ENCODE measurements around the gene GALNT17.

Gene GALNT17

DNA sequence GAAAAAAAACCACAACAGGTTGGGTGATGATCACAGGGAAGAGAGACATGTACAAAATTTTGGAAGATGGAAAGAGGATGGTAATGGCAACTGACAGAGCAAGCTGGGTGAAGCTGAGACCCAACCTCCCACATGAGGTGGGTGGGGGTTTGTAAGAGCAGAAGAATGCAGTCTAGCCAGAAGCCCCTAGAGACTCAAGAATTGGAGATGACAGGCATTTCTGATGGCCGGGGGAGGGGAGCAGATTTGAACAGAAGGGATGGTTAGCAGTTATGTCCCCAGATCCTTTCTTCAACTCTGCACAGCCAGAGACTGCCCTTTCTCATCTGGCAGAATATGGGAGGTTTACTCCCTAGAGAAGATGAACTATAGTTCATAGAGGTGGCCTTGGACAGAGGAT, 208.0 kb downstream of the GALNT17 start:
- DNase-seq (ENCODE audit: low read depth), result no peak

DNA sequence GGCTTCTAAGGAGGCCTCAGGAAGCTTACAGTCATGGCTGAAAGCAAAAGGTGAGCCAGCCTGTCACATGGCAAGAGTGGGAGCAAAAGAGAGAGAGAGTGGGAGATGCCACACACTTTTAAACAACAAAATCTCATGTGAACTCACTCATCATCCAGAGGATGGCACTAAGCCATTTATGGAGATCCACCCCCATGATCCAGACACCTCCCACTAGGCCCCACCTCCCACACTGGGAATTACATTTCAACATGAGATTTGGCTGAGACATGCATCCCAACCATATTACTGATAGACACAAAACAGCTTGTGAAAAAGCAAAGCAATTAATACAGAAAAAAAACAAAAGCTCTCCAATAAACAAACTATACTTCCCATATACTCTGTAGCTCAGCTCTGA, 210.3 kb downstream of the GALNT17 start:
- DNase-seq (ENCODE audit: low read depth), result no peak

DNA sequence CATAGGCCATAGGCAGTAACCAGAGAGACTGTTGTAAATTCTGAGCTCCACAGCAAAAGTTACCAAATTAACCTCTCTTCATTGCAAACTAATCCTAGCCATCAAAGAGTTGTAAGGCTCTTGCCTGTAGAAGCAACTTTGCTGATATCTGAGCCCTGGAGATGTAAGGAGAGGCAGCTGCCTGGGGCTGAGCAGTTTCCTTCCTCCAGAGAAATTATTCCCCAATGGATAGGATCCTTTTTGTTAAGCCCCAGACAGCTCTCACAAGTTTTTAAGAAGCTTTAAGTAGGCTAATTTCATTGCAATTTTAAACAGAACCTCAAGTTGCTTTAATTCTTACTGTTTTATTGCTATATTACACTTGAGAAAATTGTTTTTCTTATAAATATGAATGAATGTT, 211.1 kb downstream of the GALNT17 start:
- no peak for DNase-seq (ENCODE audit: low read depth)

DNA sequence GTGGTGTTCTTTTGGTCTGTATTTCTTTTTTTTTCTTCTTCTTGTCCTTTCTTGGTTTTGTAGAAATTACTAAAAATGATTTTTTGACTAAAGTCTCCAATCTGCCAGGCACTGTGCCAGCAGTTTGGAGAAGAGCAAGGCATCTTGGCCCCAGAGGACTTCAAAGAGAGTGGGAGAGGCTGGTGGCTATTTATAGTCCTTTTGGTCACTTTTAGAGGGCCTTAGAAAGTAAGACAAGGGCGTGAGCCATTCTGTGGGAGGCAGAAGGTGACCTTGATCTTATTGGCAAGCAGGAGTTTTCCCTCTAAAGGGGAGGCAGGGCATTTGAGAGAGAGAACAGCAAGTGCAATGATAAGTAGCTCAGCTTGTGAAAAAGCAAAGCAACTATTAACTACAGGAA, 211.9 kb downstream of the GALNT17 start:
- no peak for DNase-seq (ENCODE audit: low read depth)

DNA sequence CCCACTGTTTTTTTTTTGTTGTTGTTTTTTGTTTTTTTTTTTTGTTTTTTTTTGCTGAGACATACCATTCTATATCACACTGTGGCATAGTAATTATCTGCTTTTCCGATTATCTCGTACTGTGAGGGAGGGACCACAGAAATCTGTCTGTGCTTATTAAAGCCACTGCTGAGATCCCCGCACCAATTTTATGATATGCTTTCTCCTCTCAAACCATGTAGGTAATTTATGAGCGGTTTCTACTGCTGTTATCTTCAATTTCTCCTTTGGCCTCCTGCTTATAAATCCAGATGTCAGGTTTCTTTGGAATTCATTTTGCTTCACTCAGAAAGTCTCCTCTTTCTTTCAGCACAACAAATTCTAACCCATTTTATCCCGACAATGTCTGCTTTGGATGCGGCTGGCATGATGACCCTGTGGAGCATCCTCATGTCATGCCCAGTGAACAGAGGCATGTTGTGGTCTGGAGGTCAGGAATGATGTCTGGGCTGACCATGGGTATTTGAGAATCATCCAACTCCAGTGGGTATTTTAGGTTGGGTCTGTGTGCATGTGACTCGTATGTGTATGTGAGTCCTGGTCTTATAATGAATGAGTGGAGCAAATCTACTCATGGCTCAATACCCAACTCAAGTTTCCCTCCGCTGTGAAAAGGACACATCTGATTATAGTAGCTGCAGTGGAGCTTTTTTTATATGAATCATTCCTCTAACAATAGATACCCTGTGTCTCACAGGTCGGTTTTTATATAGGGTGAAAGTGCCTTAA, 213.4 kb downstream of the GALNT17 start:
- no peak for DNase-seq (ENCODE audit: low read depth)

DNA sequence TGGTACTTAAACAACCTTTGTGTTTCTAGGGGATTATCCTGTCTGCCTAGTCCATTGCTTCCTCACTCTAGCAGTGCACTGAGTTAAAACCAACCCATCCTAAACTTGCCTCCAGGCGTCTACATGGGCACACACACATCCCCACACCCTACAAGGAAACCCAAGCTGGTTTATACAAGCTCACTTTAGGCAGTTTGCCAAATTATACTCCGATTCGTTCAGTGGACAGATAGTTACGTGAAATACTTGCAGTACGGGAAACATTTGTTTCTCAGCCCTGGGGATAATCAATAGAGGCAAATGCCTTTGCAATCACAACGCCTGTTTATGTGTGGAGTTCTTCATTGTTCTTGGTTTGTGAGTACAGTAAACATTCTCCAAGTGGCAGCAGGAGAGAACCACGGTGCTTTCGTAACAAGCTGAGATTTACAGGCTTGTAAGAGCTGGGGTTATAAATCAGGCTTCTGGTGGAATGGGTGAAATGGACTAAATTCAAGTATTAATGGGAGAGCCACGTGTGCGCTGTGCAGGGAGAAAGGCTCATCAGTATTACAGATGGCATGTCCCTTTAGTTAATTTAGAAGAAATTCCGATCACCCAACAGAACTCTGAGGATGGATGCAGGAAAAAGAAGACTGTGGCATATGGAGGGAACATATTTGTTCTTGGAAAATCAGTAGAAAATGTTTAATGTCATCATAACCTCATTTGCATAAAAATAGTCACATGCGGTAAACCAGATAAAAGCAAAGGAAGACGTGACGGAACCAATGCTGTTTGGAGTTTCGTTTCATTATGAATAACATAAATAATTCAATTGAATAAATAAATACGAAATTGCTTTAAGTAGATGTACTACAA, 217.1 kb downstream of the GALNT17 start:
- DNase-seq (ENCODE audit: low read depth), result no peak

DNA sequence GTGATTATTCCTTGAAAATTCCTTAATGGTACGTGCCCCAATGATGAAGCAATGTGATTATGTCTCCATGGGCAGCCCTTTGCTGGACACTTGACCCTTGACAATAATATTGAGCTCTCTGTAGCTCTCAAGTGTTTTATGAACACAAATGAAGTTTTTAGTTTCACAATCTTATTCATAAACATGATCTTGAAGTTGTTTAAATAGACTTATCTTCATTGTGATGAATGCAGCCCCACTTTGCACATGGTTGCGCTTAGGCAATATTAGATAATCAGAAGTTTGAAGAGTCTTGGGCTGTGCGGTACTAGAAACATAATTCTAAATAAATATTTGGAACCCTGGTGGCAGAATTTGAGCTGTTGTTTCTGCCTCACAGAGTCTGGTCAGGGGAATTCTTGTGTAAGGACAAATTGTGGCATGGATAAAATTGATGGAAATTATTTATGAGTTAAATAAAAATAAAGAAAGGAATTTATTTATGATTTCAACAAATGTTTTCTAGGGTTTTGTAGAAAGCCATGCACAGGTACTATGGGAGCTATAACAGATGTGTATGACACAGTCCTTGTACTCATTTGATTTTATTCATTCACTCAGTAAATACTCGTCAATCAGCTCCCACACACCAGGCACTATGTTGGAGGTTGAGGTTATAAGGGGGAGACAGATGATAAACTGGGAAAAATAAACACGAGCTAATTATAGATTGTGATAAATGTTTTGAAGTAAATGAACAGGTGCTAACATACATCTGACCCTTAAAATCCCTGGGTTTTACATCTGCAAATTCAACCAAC, 217.9 kb downstream of the GALNT17 start:
- no peak for DNase-seq (ENCODE audit: low read depth)

DNA sequence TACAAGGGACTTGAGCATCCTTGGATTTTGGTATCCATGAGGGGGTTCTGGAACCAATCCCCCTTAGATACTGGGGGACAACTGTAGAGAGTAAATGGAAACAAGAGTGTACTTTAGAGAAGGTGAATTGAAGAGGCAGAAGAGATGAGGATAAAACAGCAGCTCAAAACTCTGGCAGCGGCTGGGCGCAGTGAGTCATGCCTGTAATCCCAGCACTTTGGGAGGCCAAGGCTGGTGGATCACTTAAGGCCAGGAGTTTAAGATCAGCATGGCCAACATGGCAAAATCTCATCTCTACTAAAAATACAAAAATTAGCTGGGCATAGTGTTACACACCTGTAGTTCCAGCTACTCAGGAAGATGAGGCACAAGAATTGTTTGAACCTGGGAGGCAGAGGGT, 218.7 kb downstream of the GALNT17 start:
- no peak for DNase-seq (ENCODE audit: low read depth)

DNA sequence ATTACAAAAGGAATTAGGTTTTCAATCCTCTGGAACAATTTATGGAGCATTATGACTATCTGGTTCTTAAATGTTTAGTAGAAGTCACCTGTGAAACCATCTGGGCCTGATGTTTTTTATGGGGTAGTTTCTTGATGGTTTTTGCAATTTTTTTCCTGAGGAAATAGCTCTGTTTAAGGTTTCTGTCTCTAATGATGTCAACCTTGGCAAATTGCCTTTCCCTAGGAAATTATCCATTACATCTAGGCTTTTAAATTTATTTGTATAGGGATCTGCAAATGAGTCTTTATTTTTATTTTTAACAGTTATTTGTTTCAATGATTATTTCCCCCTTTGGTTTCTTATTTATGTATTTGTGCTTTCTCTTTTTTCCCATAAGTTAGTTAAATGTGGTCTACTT, 222.8 kb downstream of the GALNT17 start:
- no peak for DNase-seq (ENCODE audit: low read depth)

DNA sequence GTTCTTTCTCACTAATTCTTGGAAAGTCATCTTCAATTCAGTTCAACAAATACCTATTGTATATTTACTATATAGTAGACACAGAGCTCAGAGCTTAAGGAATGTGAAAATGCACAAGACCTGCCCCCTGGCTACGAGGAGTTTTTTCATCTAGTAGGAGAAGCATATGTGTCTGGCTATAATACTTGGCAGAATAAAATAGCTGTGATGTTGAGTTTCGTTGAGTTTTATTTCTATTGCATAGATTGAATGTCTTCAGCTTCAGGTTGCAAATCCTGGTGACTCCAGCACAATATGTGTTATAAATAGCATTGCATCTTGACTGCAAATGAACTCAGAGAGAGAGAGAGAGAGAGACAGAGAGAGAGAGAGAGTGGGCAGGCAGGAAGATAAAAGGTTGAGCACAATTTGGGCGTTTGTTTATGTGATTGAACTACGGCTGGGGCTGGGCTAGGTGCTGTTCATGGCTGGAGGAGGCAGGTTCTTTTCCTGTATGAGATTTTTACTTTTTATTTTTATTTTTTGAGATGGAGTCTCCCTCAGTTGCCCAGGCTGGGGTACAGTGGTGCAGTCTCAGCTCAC, 229.6 kb downstream of the GALNT17 start:
- no peak for DNase-seq (ENCODE audit: low read depth)

DNA sequence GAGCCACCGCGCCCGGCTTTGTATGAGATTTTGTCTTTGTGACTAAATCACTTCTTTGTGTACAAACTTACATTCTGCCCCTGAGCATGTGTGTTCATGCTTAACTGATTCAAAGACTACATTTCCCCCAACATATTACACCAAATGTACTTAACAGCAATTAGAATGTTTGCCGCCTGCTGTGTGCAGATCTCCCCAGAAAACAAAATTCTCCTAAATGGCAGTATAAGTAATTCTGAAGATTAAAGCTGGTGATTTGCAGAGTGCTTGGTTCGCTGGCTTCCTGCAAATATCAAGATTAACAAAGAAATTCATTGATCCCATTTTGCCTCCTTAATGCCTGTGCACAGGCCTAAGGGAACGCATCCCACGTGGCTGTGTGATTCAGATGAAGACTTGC, 230.3 kb downstream of the GALNT17 start:
- DNase-seq (ENCODE audit: low read depth), result no peak

DNA sequence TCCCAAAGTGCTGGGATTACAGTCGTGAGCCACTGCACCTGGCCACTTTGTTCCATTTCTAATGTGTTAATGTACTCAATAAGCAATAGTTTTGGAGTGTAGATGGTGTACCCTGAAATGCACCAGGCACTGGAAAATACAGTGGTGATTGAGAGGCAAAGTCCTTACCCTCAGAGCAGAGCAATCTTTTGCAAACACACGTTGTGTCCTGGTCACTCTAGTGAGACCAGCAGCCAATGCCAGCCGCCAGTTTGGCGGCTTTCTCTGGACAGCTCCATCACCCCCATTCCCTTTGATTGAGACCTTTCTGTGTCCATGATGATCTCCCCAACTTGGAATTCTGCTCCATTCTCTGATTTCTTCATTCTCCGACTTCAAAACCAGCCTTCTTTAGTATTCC, 231.3 kb downstream of the GALNT17 start:
- no peak for DNase-seq (ENCODE audit: low read depth)

DNA sequence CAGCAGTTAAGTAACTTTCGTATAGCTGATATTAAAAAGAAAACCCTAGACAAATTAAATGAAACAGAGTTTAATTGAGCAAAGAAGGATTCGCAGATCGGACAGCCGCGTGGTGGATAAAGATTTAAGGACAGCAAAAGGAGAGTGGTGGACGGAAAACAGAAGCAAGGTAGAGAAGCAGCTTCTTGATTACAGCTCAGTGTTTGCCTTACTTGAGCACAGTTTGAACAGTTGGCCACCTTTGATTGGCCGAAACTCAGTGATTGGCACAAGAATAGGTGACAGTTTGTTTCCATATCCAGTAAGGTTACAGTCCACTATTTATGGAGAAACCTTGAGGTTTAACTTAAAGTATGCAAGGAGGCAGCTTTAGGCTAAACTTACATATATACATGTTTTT, 231.7 kb downstream of the GALNT17 start:
- DNase-seq (ENCODE audit: low read depth), result no peak

DNA sequence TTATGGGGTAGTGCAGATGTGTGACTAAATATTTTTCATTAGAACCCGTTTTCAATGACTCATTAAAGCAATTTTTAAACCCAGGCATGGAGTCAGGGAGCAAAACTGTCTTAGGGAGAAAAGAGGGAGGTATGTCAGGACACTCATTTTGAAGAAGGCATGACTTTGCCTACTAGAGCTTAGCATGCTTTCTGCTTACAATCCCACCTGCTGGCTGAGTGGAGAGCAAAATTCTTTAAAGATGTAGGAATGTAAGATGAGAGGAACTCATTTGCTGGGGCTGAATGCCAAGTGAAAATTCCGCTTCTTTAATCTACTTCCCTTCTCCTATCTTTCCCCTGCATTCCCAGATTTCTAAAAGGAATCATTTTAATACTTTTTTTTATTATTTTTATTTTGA, 232.6 kb downstream of the GALNT17 start:
- no peak for DNase-seq (ENCODE audit: low read depth)

DNA sequence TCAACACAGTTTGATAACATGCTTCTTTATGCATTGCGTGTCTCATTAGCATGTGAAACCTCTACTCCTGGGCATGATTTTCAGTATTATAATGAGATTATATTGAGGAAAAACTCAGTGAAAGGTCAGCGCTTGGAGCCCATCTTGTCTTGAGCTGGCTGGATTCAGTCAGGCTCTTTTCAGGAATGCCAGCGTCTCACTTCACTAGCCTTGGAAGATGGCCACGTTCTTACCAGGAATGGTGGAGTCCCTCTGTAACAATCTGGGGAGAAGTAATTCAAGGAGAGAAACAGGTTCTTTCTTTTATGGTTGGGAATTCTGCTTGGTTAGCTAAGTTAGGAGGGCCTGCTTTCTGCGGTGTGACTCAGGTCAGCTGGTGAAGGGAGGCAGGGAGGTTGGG, 241.0 kb downstream of the GALNT17 start:
- no peak for DNase-seq (ENCODE audit: low read depth)

DNA sequence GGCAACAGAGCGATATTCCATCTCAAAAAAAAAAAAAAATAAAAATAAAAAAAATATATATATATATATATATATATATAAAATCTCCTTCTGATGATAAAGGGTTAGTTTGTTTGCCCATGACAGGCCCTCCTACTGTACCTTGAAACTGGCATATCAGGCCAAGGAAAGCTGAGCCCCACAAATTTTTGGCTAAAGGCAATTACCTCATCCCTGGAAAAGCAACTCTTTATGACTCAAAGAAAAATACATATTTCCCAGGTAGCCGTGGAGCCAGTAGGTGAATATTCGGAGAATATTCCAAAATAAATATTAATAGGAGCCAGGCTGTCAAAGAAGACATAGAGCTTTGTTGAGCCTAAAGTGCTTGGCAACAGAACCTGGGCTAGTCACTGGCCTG, 245.1 kb downstream of the GALNT17 start:
- no peak for DNase-seq (ENCODE audit: low read depth)

DNA sequence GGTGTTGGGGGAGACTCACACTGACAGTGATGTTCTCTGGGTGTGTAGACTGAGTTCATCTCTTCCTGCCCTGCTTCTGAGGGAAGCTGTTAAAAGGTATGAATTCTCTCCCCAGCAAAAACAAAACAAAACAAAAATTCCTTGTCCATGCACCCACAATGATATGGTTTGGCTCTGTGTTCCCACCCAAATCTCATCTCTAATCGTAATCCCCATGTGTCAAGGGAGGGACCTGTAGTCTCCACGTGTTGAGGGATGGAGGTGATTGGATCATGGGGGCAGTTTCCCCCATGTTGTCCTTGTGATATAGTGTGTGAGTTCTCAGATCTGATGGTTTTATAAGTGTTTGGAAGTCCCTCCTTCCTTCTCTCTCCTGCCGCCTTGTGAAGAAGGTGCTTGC, 245.5 kb downstream of the GALNT17 start:
- DNase-seq (ENCODE audit: low read depth), result no peak

DNA sequence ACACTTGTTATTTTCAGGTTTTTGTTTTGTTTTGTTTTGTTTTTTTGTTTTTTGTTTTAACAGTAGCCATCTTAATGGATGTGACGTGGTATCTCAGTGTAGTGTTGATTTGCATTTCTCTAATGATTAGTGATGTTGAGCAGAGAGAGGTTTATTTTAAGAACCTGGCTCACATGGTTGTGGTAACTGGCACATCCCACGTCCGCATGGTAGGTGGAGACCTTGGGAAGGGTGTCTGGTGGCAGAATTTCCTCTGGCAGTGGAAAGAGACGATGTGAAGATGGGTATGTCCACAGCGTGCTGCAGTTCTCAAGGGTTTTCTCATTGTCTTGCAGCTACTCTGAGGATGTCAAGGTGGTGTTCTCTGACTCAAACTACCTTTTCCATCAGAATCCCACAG, 252.2 kb downstream of the GALNT17 start:
- DNase-seq (ENCODE audit: low read depth), result no peak

DNA sequence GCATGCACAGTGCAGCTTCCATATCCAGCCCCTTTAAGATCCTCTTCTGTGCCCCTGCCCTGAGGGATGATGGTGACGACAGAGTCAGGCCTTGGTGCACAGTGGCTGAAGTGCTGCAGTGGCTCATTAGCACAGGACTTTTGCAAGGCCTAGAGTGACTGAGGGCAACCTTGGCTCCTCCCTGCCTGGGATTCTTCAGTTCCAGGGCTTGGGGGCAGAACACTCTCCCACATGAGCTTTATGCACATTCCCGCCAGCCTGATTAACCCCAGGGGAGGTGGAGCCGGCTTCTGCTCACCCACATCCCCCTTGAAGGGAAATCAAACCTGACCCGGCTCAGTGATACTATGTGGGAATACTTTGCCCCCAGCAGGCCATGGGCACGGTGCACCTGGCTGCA, 253.4 kb downstream of the GALNT17 start:
- DNase-seq (ENCODE audit: low read depth), result no peak

DNA sequence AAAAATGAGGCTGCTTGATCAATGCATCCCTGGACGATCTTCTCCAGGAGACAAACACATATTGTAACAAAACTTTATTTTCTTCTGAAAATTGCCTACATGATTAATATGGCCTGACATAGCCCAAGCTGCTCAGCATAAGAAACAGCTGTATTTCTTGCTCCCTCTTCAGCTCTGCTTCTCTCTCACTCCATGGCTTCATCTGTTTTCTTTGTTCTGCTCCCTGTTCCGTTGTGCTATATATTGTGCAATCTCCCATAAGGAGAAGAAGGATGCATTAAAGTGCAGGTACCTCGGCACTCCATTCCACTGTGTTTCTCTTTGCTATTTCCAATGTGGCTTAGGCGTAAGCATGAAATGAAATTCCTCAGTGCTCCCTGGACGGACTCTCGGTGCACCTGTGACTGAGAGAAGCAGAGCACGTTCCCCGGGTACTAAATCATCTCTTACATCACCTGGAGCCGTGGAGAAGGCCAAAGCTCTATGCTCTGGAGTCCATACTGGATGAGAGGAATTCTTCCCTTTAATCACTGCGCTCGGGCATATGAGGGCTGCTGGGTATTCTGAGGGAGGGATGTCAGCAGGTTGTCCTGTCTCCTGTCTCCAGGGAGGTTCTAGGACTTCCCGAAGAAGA, 254.3 kb downstream of the GALNT17 start:
- DNase-seq (ENCODE audit: low read depth), result no peak

DNA sequence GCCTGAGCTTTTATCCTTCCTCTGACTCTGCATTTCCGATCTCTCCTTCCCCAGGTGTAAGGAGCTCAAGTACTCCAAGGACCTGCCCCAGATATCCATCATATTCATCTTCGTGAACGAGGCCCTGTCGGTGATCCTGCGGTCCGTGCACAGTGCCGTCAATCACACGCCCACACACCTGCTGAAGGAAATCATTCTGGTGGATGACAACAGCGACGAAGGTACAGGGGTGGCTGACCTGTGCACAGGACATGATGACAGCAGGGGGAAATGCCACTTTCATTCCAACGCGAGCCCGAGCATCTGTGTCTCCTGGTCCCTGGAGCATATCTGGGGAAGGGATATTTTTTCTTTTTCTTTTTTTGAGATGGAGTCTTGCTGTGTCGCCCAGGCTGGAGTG, 256.2 kb downstream of the GALNT17 start:
- DNase-seq (ENCODE audit: low read depth), result no peak

DNA sequence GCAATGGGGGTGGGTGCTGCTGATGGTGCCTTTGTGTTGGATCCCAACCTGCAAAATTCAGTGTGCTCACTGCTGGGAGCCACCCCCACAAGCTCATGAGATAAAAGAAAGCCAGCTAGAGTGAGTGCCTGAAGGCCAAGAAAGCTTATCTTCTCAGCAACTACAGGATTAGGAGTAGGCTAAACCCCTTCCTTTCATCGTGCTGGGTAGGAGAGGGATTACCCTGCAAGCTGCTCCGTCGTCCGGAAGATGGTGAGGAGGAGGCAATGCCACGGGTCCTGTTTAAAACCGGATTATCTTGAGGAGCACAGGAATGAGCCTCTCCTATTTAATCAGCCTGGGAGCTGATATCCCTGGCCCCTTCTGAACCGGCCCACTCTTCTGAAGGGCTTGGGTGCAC, 258.0 kb downstream of the GALNT17 start:
- no peak for DNase-seq (ENCODE audit: low read depth)
